SK-N-SH (cell line): Measurements from ENCODE around the gene DYNLT2B. TPM values are rescaled to one million over a fixed set of nuclear protein-coding genes. Genes with fewer than 3 reads are reported as not detected.
"Not testable (repeated sequence)": the region's sequence is repeated elsewhere in the genome, so short reads cannot be mapped to it uniquely, and the experiment has no call there.

Experiments used
- CTCF ChIA-PET: fragments of 300-600, 350-600 bp; formaldehyde crosslinking; extraction: SDS; loops from one replicate; lab custom pipeline; 2021; lab: Yijun Ruan, JAX
- POLR2A ChIA-PET: fragments of 350-600 bp; sonication (Branson Sonifier 250); formaldehyde crosslinking; extraction: SDS; loops from one replicate; lab custom pipeline; 2020; ENCODE audit warnings: antibody characterized with exemption, inconsistent platforms; lab: Yijun Ruan, JAX
- DNase-seq: peaks from one replicate; pipeline ENCODE4 v3.0.0; 2012
- H2AFZ ChIP-seq: fragments of 200-600 bp; sonication (generic); 2 replicates; pipeline ENCODE4 v1.8.1; 2016; ENCODE audit warnings: antibody characterized with exemption, mild to moderate bottlenecking, low read depth
- H3F3A ChIP-seq: fragments of 200-600 bp; sonication (generic); replicated peaks from 2 replicates; pipeline ENCODE3; 2016; ENCODE audit warnings: antibody characterized with exemption, mild to moderate bottlenecking; ENCODE audit not compliant: insufficient read depth
- H3K27ac ChIP-seq, 2 experiments: fragments of 200-500 bp in 1 of 2; fragments of 200-600 bp in 1 of 2; sonication (Bioruptor generic) in 1 of 2; sonication (generic), shearing (Covaris generic) in 1 of 2; 2 replicates each; pipeline versions ENCODE4 v1.5.1 to v1.6.1; 2014 to 2016; ENCODE audit warnings: low read depth in 2 of 2, inconsistent platforms in 1 of 2, low read length in 1 of 2, mild to moderate bottlenecking in 1 of 2, mixed read lengths in 1 of 2
- H3K27me3 ChIP-seq: fragments of 200-600 bp; sonication (generic), shearing (Covaris generic); 2 replicates; pipeline ENCODE4 v1.6.1; 2016; ENCODE audit warnings: mixed run types; ENCODE audit not compliant: insufficient read depth
- H3K36me3 ChIP-seq, 2 experiments: fragments of 200-500 bp in 1 of 2; fragments of 200-600 bp in 1 of 2; sonication (Bioruptor generic) in 1 of 2; sonication (generic) in 1 of 2; replicated peaks in 1 of 2; 2 replicates each; pipeline versions ENCODE3 to v1.5.1; 2014 to 2016; ENCODE audit warnings: low read length in 1 of 2, mild to moderate bottlenecking in 1 of 2; ENCODE audit not compliant: insufficient read depth in 2 of 2, control insufficient read depth in 1 of 2
- H3K4me1 ChIP-seq, 2 experiments: fragments of 200-500 bp in 1 of 2; fragments of 200-600 bp in 1 of 2; sonication (Bioruptor generic) in 1 of 2; sonication (generic), shearing (Covaris generic) in 1 of 2; 2 replicates each; pipeline versions ENCODE4 v1.5.1 to v1.6.1; 2014 to 2016; ENCODE audit warnings: low read depth in 1 of 2, low read length in 1 of 2, mixed run types in 1 of 2; ENCODE audit not compliant: insufficient read depth in 2 of 2, control insufficient read depth in 1 of 2
- H3K4me2 ChIP-seq: fragments of 200-600 bp; sonication (generic), shearing (Covaris generic); 2 replicates; pipeline ENCODE4 v1.6.1; 2017; ENCODE audit warnings: mixed run types
- H3K4me3 ChIP-seq, 2 experiments: fragments of 200-500 bp in 1 of 2; fragments of 200-600 bp in 1 of 2; sonication (Bioruptor generic) in 1 of 2; sonication (generic), shearing (Covaris generic) in 1 of 2; 2 replicates each; pipeline versions ENCODE4 v1.5.1 to v1.8.1; 2014 to 2016; ENCODE audit warnings: low read depth in 2 of 2, inconsistent platforms in 1 of 2, low read length in 1 of 2, mild to moderate bottlenecking in 1 of 2, mixed read lengths in 1 of 2, moderate library complexity in 1 of 2
- H3K79me2 ChIP-seq: fragments of 200-600 bp; sonication (generic); 2 replicates; pipeline ENCODE4 v1.8.1; 2017; ENCODE audit warnings: mild to moderate bottlenecking; ENCODE audit not compliant: insufficient read depth
- H3K9ac ChIP-seq: fragments of 200-600 bp; sonication (generic); 2 replicates; pipeline ENCODE4 v1.6.1; 2017; ENCODE audit warnings: mixed run types
- H3K9me2 ChIP-seq: fragments of 200-600 bp; sonication (generic); 2 replicates; pipeline ENCODE4 v1.6.1; 2017; ENCODE audit warnings: mixed run types
- H3K9me3 ChIP-seq: fragments of 200-600 bp; sonication (generic); 2 replicates; pipeline ENCODE4 v1.6.1; 2017; ENCODE audit warnings: mixed run types, mild to moderate bottlenecking, moderate library complexity
- H4K20me1 ChIP-seq: fragments of 200-600 bp; sonication (generic); 2 replicates; pipeline ENCODE4 v1.6.1; 2017; ENCODE audit warnings: mild to moderate bottlenecking, mixed run types; ENCODE audit not compliant: insufficient read depth
- CTCF ChIP-seq: fragments of 200-600 bp; sonication (generic); IDR thresholded peaks from 2 replicates; pipeline ENCODE4 v1.6.1; 2017; ENCODE audit warnings: antibody characterized with exemption, mild to moderate bottlenecking, moderate library complexity
- ELF1 ChIP-seq: IDR thresholded peaks from 2 replicates; pipeline ENCODE4 v1.4.0; 2012
- FOXM1 ChIP-seq: IDR thresholded peaks from 2 replicates; pipeline ENCODE4 v1.4.0; 2012; ENCODE audit warnings: low read depth, mild to moderate bottlenecking
- GABPA ChIP-seq: IDR thresholded peaks from 2 replicates; pipeline ENCODE4 v1.4.0; 2012; ENCODE audit warnings: low read depth, mild to moderate bottlenecking
- GATA2 ChIP-seq: sonication (generic); formaldehyde crosslinking; IDR thresholded peaks from 2 replicates; pipeline ENCODE4 v1.5.0; 2020; ENCODE audit warnings: mild to moderate bottlenecking, missing genetic modification reagents
- IRF3 ChIP-seq: fragments of 150-350 bp; IDR thresholded peaks from 2 replicates; pipeline ENCODE4 v1.6.1; 2016; ENCODE audit warnings: mild to moderate bottlenecking, low read depth, low read length
- NRF1 ChIP-seq: IDR thresholded peaks from 2 replicates; pipeline ENCODE4 v1.6.1; 2012; ENCODE audit warnings: low read depth, mild to moderate bottlenecking, low read length
- RCOR1 ChIP-seq: fragments of 150-350 bp; IDR thresholded peaks from 2 replicates; pipeline ENCODE4 v1.6.1; 2017; ENCODE audit warnings: antibody characterized with exemption, low read length
- TAF1 ChIP-seq: IDR thresholded peaks from 2 replicates; pipeline ENCODE4 v1.6.1; 2012; ENCODE audit warnings: low read depth, mild to moderate bottlenecking, low read length, moderate library complexity, borderline replicate concordance
- USF1 ChIP-seq: IDR thresholded peaks from 2 replicates; pipeline ENCODE4 v1.4.0; 2012; ENCODE audit warnings: low read depth, borderline replicate concordance
- WGBS: methylation state at CpG from one replicate; pipeline ENCODE4 v1.1.6; 2017; ENCODE audit warnings: low lambda C conversion rate; 5-methylcytosine and 5-hydroxymethylcytosine counted together
- polyA plus RNA-seq, 3 experiments: library from polyadenylated mRNA; depleted of rRNA; stranded (reverse); fragments of >200 nt; gene quantifications; 2 replicates each; pipeline ENCODE4 v1.2.3, GENCODE V29; 2012

Gene DYNLT2B
- polyA plus RNA-seq, 1 of the 3 experiments (the other 2 are of a cell fraction), result 31.7 TPM

GRCh38 chr3:196344663-196345062, 26.6 kb upstream of the DYNLT2B start:
- H3K27me3 ChIP-seq, result no peaks in the 10 kb centered on the region
- no peak overlapping the region for H3K4me3 ChIP-seq
- 98% methylated on average over 4 of the region's 4 CpGs for WGBS
- no peak overlapping the region for H3K4me2 ChIP-seq
- no peaks in the 10 kb centered on the region for H3K79me2 ChIP-seq
- 0 out of 4 replicates have a peak, but pooled peaks cover 0 to under 1% of the 10 kb centered on the region in 2 experiments for H3K4me1 ChIP-seq
- DNase-seq, result no peak
- H2AFZ ChIP-seq, result no peak overlapping the region
- no peaks in the 10 kb centered on the region for H3K9me3 ChIP-seq
- CTCF ChIA-PET, result interaction anchor here (1.2 kb wide), 1 partner anchor 10 kb away, joined by 3 read pairs; no protein-coding TSS in a partner anchor
- no peak for TF ChIP-seq USF1
- TF ChIP-seq CTCF, result no peak
- TF ChIP-seq NRF1, result no peak
- TF ChIP-seq FOXM1, result no peak
- TF ChIP-seq RCOR1, result no peak
- no peak for TF ChIP-seq GABPA
- TF ChIP-seq IRF3, result no peak
- no peak for TF ChIP-seq ELF1
- TF ChIP-seq TAF1, result no peak
- TF ChIP-seq GATA2, result no peak
- no peaks in the 10 kb centered on the region for H4K20me1 ChIP-seq
- POLR2A ChIA-PET, result no interaction called here
- no peaks in the 10 kb centered on the region for H3F3A ChIP-seq
- H3K36me3 ChIP-seq, result peaks cover 8 to 10% of the 10 kb centered on the region in 2 experiments
- H3K27ac ChIP-seq, result no peak overlapping the region
- no peaks in the 10 kb centered on the region for H3K9me2 ChIP-seq
- H3K9ac ChIP-seq, result no peak overlapping the region

- H3K9me2 ChIP-seq, DNase-seq, H3K4me3 ChIP-seq, H3K27me3 ChIP-seq, H3K4me1 ChIP-seq, POLR2A ChIA-PET, H3F3A ChIP-seq, H3K36me3 ChIP-seq, H4K20me1 ChIP-seq, H3K9ac ChIP-seq, H3K27ac ChIP-seq, H2AFZ ChIP-seq, H3K9me3 ChIP-seq, H3K4me2 ChIP-seq, H3K79me2 ChIP-seq: not testable (repeated sequence)
- CTCF ChIA-PET, result interaction anchor here (1.2 kb wide), 1 partner anchor 11 kb away, joined by 3 read pairs; no protein-coding TSS in a partner anchor
- WGBS, result 95% methylated on average over 14 of the region's 14 CpGs
Measured at GRCh38 chr3:196343917-196344316, 25.9 kb upstream of the DYNLT2B start.
